Keratinocyte (primary cell): ENCODE data around the gene PPARD. TPM values are rescaled to one million over a fixed set of nuclear protein-coding genes. Genes with fewer than 3 reads are reported as not detected.

ENCODE experiments used
- DNase-seq: peaks from one replicate; pipeline ENCODE4 v3.0.0-alpha.2; 2011; ENCODE audit warnings: low read depth, missing footprints, low spot score
- FAIRE-seq: peaks from 2 replicates; lab custom pipeline; 2011; peaks lifted over from hg19 to GRCh38; lab: Jason Lieb, UNC
- H2AFZ ChIP-seq: 2 replicates; pipeline ENCODE4 v1.6.0; 2012; ENCODE audit warnings: low read length, control low read depth, inconsistent platforms; ENCODE audit not compliant: control insufficient read depth
- H3K27ac ChIP-seq: 2 replicates; pipeline ENCODE4 v1.5.1; 2011; ENCODE audit warnings: low read length; ENCODE audit not compliant: control insufficient read depth, insufficient read depth
- H3K27me3 ChIP-seq: 3 replicates; pipeline ENCODE4 v1.6.0; 2011; ENCODE audit warnings: low read length; ENCODE audit not compliant: control insufficient read depth, insufficient read depth; ENCODE audit errors: extremely low read depth
- H3K36me3 ChIP-seq, 2 experiments: 2 replicates in 1 of 2; 3 replicates in 1 of 2; pipeline ENCODE4 v1.5.1; 2011; ENCODE audit warnings: low read length in 2 of 2, mild to moderate bottlenecking in 1 of 2; ENCODE audit not compliant: control insufficient read depth in 2 of 2, insufficient read depth in 2 of 2; ENCODE audit errors: extremely low read depth in 1 of 2
- H3K4me1 ChIP-seq: 3 replicates; pipeline ENCODE4 v1.5.1; 2011; ENCODE audit warnings: low read length; ENCODE audit not compliant: control insufficient read depth, insufficient read depth; ENCODE audit errors: extremely low read depth
- H3K4me2 ChIP-seq: 3 replicates; pipeline ENCODE4 v1.6.0; 2011; ENCODE audit warnings: low read depth, low read length; ENCODE audit not compliant: control insufficient read depth, insufficient read depth; ENCODE audit errors: extremely low read depth
- H3K4me3 ChIP-seq, 3 experiments: fragments of 200-600 bp in 1 of 3; sonication (generic) in 1 of 3; 2 replicates in 2 of 3; 3 replicates in 1 of 3; pipeline ENCODE4 v1.5.1; 2011 to 2016; ENCODE audit warnings: low read length in 3 of 3, mild to moderate bottlenecking in 3 of 3, control low read depth in 2 of 3, inconsistent platforms in 1 of 3, low read depth in 1 of 3, mixed read lengths in 1 of 3, mixed run types in 1 of 3, moderate library complexity in 1 of 3; ENCODE audit not compliant: control insufficient read depth in 2 of 3, insufficient read depth in 2 of 3; ENCODE audit errors: extremely low read depth in 1 of 3
- H3K79me2 ChIP-seq: 2 replicates; pipeline ENCODE4 v1.6.0; 2012; ENCODE audit warnings: low read length; ENCODE audit not compliant: control insufficient read depth, insufficient read depth
- H3K9ac ChIP-seq: 3 replicates; pipeline ENCODE4 v1.6.0; 2011; ENCODE audit warnings: low read length; ENCODE audit not compliant: control insufficient read depth, insufficient read depth; ENCODE audit errors: extremely low read depth
- H3K9me1 ChIP-seq: 3 replicates; pipeline ENCODE4 v1.6.0; 2011; ENCODE audit warnings: low read length; ENCODE audit not compliant: control insufficient read depth, insufficient read depth; ENCODE audit errors: extremely low read depth
- H3K9me3 ChIP-seq: 2 replicates; pipeline ENCODE4 v1.5.1; 2012; ENCODE audit warnings: low read depth, low read length; ENCODE audit not compliant: control insufficient read depth
- H4K20me1 ChIP-seq: 3 replicates; pipeline ENCODE4 v1.6.0; 2011; ENCODE audit warnings: low read length; ENCODE audit not compliant: control insufficient read depth, insufficient read depth; ENCODE audit errors: extremely low read depth
- EZH2 ChIP-seq: IDR thresholded peaks from one replicate; pipeline ENCODE4 v1.6.1; 2012; ENCODE audit warnings: inconsistent platforms, mild to moderate bottlenecking, low read length, moderate library complexity
- dilution Hi-C: fragments of 300-500 bp; cut with MboI; formaldehyde crosslinking; loops from one replicate; pipeline ENCODE4 v1.7.0; 2020; ENCODE audit warnings: low sequenced_read_pairs; ENCODE audit not compliant: extremely low pct_ligation_motif_present
- polyA plus RNA-seq, 5 experiments: library from polyadenylated mRNA; depleted of rRNA in 3 of 5; stranded (reverse) in 3 of 5; stranded (forward) in 1 of 5; unstranded in 1 of 5; fragments of >200 nt; gene quantifications; 1 replicate in 1 of 5; 2 replicates in 3 of 5; 3 replicates in 1 of 5; pipeline versions ENCODE4 v1.2.1 to v1.2.3, GENCODE V29; 2011 to 2012; ENCODE audit warnings: missing spikeins in 2 of 5, low read depth in 1 of 5, low replicate concordance in 1 of 5
- TF ChIP-seq, protein P1 (sequence below), 3 experiments: IDR thresholded peaks in 1 of 3; conservative IDR thresholded peaks in 1 of 3; optimal IDR thresholded peaks in 1 of 3; 2 replicates in 2 of 3; 3 replicates in 1 of 3; pipeline versions ENCODE3 to v1.5.1; 2011; ENCODE audit warnings: low read length in 3 of 3, mild to moderate bottlenecking in 3 of 3, moderate library complexity in 2 of 3, control low read depth in 1 of 3, inconsistent platforms in 1 of 3; ENCODE audit not compliant: insufficient read depth in 2 of 3; ENCODE audit errors: extremely low read depth in 1 of 3

PPARD gene
- polyA plus RNA-seq, 1 donor (not counting 4 experiments of a cell fraction or from before 2014, with no cell fraction given) = 15.1 TPM

DNA sequence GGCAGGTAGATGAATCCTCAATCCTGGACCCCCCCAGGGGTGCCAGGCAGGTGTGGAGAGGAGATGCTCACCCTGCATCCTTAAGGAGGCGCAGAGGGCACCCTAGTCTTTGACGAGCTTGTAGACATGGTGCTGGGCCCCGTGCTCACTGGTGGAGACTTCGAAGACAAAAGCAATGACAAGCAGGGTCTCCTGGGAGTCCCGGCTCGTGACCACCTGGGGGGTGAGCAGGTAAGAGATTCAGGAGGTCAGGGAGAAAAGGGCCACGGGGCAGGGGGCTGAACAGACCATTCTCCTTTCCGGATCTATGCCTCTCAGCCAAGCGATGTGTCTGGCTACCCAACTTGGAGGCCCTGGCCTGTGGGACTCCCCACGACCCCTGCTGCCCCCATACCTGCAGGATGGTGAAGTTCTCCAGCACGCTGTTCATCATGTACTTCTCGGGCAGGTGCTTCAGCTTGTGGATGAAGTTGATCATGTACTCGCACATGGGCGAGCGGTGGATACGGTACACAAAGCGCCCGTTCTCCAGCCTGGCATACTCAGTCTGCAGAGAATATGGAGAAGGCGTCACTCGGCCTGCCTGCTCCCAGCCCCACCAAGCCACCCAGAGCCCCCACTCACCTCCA, 132.7 kb downstream of the PPARD start:
- DNase-seq (no peak), FAIRE-seq (no peak)
- dilution Hi-C loops = no loop called here
- Histone ChIP-seq H4K20me1 (peaks cover 27% of the 10 kb centered on the region), H3K4me2 (no peak overlapping the region), H3K4me3 (no peak overlapping the region), H3K27ac (no peak overlapping the region), H3K9me1 (peaks cover 3% of the 10 kb centered on the region), H3K79me2 (peaks cover 10% of the 10 kb centered on the region), H3K36me3 (peaks cover 16 to 48% of the 10 kb centered on the region in 2 experiments), H2AFZ (no peak overlapping the region), H3K27me3 (no peaks in the 10 kb centered on the region), H3K4me1 (peaks cover 8% of the 10 kb centered on the region), H3K9ac (no peak overlapping the region), H3K9me3 (no peaks in the 10 kb centered on the region)
- TF ChIP-seq EZH2 = no peak
- TF ChIP-seq, protein P1, sequence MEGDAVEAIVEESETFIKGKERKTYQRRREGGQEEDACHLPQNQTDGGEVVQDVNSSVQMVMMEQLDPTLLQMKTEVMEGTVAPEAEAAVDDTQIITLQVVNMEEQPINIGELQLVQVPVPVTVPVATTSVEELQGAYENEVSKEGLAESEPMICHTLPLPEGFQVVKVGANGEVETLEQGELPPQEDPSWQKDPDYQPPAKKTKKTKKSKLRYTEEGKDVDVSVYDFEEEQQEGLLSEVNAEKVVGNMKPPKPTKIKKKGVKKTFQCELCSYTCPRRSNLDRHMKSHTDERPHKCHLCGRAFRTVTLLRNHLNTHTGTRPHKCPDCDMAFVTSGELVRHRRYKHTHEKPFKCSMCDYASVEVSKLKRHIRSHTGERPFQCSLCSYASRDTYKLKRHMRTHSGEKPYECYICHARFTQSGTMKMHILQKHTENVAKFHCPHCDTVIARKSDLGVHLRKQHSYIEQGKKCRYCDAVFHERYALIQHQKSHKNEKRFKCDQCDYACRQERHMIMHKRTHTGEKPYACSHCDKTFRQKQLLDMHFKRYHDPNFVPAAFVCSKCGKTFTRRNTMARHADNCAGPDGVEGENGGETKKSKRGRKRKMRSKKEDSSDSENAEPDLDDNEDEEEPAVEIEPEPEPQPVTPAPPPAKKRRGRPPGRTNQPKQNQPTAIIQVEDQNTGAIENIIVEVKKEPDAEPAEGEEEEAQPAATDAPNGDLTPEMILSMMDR (optimal IDR thresholded peaks at IDR 0.05 in 1 of 3, IDR thresholded peaks at IDR 0.05 in 1 of 3, conservative IDR thresholded peaks at IDR 0.05 in 1 of 3; ENCODE audit: extremely low read depth in 1 of 3, insufficient read depth in 2 of 3, low read length in 3 of 3) = no peak

DNA sequence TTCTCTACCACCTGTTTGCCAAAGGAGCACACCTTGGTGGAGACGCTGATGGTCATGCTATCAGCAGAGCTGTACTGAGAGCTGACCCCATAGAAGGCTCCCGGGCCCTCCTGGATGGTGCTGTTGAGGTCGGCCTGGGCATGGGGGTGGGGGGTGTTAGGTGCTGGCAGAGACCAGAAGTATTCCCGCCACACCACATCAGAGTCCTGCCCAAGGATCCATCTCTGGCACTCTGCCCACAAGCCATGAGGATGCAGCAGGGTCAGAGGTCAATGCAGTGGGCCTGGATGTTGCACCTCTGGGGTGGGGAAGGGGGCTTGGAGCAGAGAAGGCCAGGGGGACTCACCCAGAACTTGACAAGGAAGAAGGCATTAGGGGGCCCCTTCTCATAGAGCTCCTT, 133.2 kb downstream of the PPARD start:
- no peak for TF ChIP-seq EZH2
- TF ChIP-seq, protein P1 (optimal IDR thresholded peaks at IDR 0.05 in 1 of 3, IDR thresholded peaks at IDR 0.05 in 1 of 3, conservative IDR thresholded peaks at IDR 0.05 in 1 of 3; ENCODE audit: extremely low read depth in 1 of 3, insufficient read depth in 2 of 3, low read length in 3 of 3) = no peak
- H3K27me3 ChIP-seq = no peaks in the 10 kb centered on the region

More for the DNA sequence above, 133.2 kb downstream of the PPARD start:
- FAIRE-seq (no peak), DNase-seq (no peak)
- H3K36me3 ChIP-seq = peaks cover 16 to 44% of the 10 kb centered on the region in 2 experiments
- no peak overlapping the region for H3K27ac ChIP-seq
- H3K4me2 ChIP-seq = no peak overlapping the region
- H2AFZ ChIP-seq = no peak overlapping the region
- H3K79me2 ChIP-seq = peaks cover 5% of the 10 kb centered on the region
- H3K4me3 ChIP-seq = no peak overlapping the region
- H3K9me3 ChIP-seq = no peaks in the 10 kb centered on the region
- peaks cover 22% of the 10 kb centered on the region for H4K20me1 ChIP-seq
- no peak overlapping the region for H3K9ac ChIP-seq
- peaks cover 8% of the 10 kb centered on the region for H3K4me1 ChIP-seq
- H3K9me1 ChIP-seq = peaks cover 3% of the 10 kb centered on the region
- dilution Hi-C loops = no loop called here
